Vagina (tissue), 2 donors: ENCODE data around the gene KDM3A. TPM values are rescaled to one million over a fixed set of nuclear protein-coding genes. Genes with fewer than 3 reads are reported as not detected.

Experiments used
- DNase-seq, 2 donors: peaks; one replicate each; pipeline ENCODE4 v3.0.0-alpha.2; 2017; ENCODE audit errors: extremely low spot score in 2 of 2
- H3K27ac ChIP-seq: fragments of 200-600 bp; sonication (generic); one replicate; pipeline ENCODE4 v1.5.1; 2019
- H3K27me3 ChIP-seq: fragments of 200-600 bp; sonication (generic); one replicate; pipeline ENCODE4 v1.5.1; 2019
- H3K36me3 ChIP-seq, 2 donors: fragments of 200-600 bp; sonication (generic); one replicate each; pipeline ENCODE4 v1.5.1; 2017 to 2019
- H3K4me1 ChIP-seq: fragments of 200-600 bp; sonication (generic); one replicate; pipeline ENCODE4 v1.5.1; 2019
- H3K4me3 ChIP-seq, 2 donors: fragments of 200-600 bp; sonication (generic); 1 replicate in 1 of 2; 2 replicates in 1 of 2; pipeline ENCODE4 v1.5.1; 2016 to 2019
- H3K9me3 ChIP-seq: fragments of 200-600 bp; sonication (generic); one replicate; pipeline ENCODE4 v1.5.1; 2019
- POLR2A ChIP-seq, 2 donors: fragments of 450-650 bp; IDR thresholded peaks; one replicate each; pipeline ENCODE4 v1.6.1; 2017; ENCODE audit warnings: antibody characterized with exemption in 2 of 2, mild to moderate bottlenecking in 2 of 2, moderate library complexity in 2 of 2
- POLR2AphosphoS5 ChIP-seq, 2 donors: sonication (generic); formaldehyde crosslinking; IDR thresholded peaks; one replicate each; pipeline ENCODE4 v1.9.0; 2017; ENCODE audit warnings: antibody characterized with exemption in 2 of 2, mild to moderate bottlenecking in 2 of 2, low read depth in 1 of 2; ENCODE audit not compliant: insufficient read depth in 1 of 2
- intact Hi-C: fragments of 100-400 bp; cut with DNase I; formaldehyde crosslinking; loops from one replicate; pipeline ENCODE4 v1.15.1; 2023
- total RNA-seq: library from RNA; depleted of rRNA; stranded (reverse); fragments of >200 nt; gene quantifications from one replicate; pipeline ENCODE4 v1.2.3, GENCODE V29; 2016
- TF ChIP-seq, protein P1 (sequence below), 3 experiments: fragments of 450-650 bp in 2 of 3; fragments of 200-600 bp in 1 of 3; sonication (generic) in 1 of 3; IDR thresholded peaks; one replicate each; pipeline ENCODE4 v1.5.1; 2017 to 2019; ENCODE audit warnings: antibody characterized with exemption in 3 of 3, mild to moderate bottlenecking in 2 of 3, moderate library complexity in 2 of 3

KDM3A gene
- total RNA-seq, 1 donor from 2014 or later, result 38.3 TPM

DNA sequence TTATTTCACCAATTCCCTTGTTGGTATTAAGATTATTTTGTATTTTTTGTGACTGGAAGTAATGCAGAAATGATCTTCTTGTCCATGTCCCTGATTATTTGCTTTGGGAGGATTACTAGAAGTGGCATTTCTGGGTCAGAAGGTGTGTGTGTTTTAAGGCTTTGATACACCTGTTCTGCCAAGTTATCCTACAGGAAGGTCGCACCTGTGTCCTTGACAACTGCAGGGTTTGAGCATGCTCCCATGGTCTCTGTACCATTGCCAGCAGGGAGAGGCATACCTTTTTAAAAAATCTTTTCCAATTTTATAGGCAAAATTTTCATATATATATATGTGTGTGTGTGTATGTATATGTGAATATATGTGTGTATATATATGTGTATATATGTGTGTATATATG lies 29.7 kb downstream of the KDM3A start:
- Histone ChIP-seq H3K27ac (no peak overlapping the region), H3K27me3 (no peaks in the 10 kb centered on the region), H3K4me3 (no peak overlapping the region), H3K9me3 (no peaks in the 10 kb centered on the region), H3K36me3 (peaks cover 0 to 77% of the 10 kb centered on the region in 2 donors), H3K4me1 (no peaks in the 10 kb centered on the region)
- intact Hi-C loops, result no loop called here
- TF ChIP-seq, protein P1, sequence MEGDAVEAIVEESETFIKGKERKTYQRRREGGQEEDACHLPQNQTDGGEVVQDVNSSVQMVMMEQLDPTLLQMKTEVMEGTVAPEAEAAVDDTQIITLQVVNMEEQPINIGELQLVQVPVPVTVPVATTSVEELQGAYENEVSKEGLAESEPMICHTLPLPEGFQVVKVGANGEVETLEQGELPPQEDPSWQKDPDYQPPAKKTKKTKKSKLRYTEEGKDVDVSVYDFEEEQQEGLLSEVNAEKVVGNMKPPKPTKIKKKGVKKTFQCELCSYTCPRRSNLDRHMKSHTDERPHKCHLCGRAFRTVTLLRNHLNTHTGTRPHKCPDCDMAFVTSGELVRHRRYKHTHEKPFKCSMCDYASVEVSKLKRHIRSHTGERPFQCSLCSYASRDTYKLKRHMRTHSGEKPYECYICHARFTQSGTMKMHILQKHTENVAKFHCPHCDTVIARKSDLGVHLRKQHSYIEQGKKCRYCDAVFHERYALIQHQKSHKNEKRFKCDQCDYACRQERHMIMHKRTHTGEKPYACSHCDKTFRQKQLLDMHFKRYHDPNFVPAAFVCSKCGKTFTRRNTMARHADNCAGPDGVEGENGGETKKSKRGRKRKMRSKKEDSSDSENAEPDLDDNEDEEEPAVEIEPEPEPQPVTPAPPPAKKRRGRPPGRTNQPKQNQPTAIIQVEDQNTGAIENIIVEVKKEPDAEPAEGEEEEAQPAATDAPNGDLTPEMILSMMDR (IDR thresholded peaks at IDR 0.05), result no peak
- DNase-seq, result no peak

DNA sequence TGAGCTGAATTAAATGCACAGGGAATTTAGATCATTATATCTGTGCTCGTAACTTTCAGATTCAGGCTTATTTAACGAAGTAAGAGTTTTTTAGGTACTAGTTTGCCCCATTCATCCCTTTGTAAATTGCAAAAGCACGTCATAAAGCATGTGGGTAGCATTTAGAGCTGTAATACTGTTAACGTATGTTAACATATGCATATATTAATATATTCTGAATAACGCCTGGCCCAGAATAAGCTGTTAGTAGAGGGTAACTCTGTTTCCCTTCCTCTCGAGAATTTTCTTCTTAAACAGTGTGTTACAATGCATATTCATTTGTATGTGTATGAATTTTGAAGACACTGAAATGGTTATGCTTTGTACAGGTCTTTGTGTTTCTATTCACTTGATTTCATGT lies 30.5 kb downstream of the KDM3A start:
- TF ChIP-seq POLR2A (IDR thresholded peaks at IDR 0.05) (no peak), POLR2AphosphoS5 (IDR thresholded peaks at IDR 0.05; ENCODE audit: insufficient read depth in 1 of 2, low read depth in 1 of 2) (no peak)
- TF ChIP-seq, protein P1 (IDR thresholded peaks at IDR 0.05), result no peak
- intact Hi-C loops, result no loop called here
- peaks cover 0 to 74% of the 10 kb centered on the region in 2 donors for H3K36me3 ChIP-seq

DNA sequence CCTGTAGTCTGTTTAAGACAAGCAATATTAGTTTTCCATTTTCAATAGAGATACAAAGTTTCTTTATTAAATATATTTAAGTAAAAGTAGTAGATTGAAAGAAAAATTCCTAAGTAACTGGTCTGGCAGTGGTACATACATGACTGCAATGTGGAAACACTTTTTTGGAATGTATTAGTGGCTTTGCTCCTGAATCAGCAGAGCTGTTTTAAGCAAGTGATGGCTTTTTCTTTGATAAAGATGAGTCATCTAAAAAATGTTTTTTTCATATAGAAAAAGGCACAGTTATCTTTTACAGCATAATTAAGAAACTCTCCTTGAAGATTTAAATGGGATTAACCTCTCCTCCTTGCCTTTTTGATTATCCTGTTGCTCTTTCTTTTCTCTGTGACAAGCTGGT lies 34.9 kb downstream of the KDM3A start:
- no peak for DNase-seq
- Histone ChIP-seq H3K27ac (no peak overlapping the region), H3K27me3 (no peaks in the 10 kb centered on the region), H3K36me3 (peaks cover 0 to 78% of the 10 kb centered on the region in 2 donors), H3K4me1 (no peaks in the 10 kb centered on the region), H3K4me3 (no peak overlapping the region), H3K9me3 (no peaks in the 10 kb centered on the region)
- TF ChIP-seq POLR2A (IDR thresholded peaks at IDR 0.05), result no peak
- TF ChIP-seq POLR2AphosphoS5 (IDR thresholded peaks at IDR 0.05; ENCODE audit: insufficient read depth in 1 of 2, low read depth in 1 of 2), result no peak
- TF ChIP-seq, protein P1 (IDR thresholded peaks at IDR 0.05), result no peak
- intact Hi-C loops, result no loop called here

More for the DNA sequence above, 30.5 kb downstream of the KDM3A start:
- Histone ChIP-seq H3K27ac (no peak overlapping the region), H3K4me1 (no peaks in the 10 kb centered on the region), H3K4me3 (no peak overlapping the region), H3K27me3 (no peaks in the 10 kb centered on the region), H3K9me3 (no peaks in the 10 kb centered on the region)
- DNase-seq, result no peak

DNA sequence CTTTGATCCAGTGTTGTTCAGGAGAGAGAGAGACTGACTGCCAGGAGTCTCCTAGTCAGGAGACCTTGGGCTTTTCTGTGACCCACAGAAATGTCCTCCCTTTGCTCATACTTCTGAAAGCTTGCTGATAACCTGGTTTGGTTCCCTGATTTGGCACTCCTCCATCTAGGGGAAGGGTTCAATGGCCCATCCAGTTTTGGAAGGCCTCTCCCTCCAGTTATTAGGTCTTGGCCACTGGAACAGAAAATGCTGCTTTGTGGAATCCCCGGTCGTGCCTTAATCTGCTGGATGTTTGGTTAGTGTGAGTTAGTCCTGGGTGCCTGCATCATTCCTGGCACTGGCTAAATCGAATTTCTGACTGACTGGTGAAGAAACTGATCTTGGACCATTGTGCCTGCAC lies 35.7 kb downstream of the KDM3A start:
- intact Hi-C loops, result no loop called here
- Histone ChIP-seq H3K27ac (no peak overlapping the region), H3K4me3 (no peak overlapping the region), H3K36me3 (peaks cover 0 to 81% of the 10 kb centered on the region in 2 donors), H3K4me1 (no peaks in the 10 kb centered on the region), H3K9me3 (no peaks in the 10 kb centered on the region), H3K27me3 (no peaks in the 10 kb centered on the region)
- DNase-seq, result no peak
- no peak for TF ChIP-seq POLR2A (IDR thresholded peaks at IDR 0.05)
- TF ChIP-seq, protein P1 (IDR thresholded peaks at IDR 0.05), result no peak
- TF ChIP-seq POLR2AphosphoS5 (IDR thresholded peaks at IDR 0.05; ENCODE audit: insufficient read depth in 1 of 2, low read depth in 1 of 2), result no peak

DNA sequence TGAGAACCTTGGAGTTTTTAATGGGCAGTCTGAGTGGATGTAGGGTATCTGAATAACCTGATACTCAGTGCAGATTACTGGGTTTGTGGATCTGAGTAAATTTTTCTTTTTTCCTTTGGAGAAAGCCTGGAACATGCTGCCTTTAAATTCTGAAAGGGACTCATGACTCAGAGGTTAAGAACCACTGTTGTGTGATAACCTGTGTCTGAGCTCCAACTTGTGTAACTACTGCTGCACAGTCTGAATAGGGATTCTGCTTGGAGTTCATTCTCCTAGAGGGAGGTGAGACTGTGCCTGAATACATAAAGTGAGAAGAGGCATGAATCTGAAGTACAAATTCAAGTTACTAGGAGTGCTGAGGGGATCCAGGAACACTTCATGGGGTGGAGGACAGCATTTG lies 36.2 kb downstream of the KDM3A start:
- Histone ChIP-seq H3K4me1 (no peaks in the 10 kb centered on the region), H3K36me3 (peaks cover 0 to 83% of the 10 kb centered on the region in 2 donors), H3K9me3 (no peaks in the 10 kb centered on the region), H3K27ac (no peak overlapping the region), H3K4me3 (no peak overlapping the region), H3K27me3 (no peaks in the 10 kb centered on the region)
- DNase-seq, result no peak
- TF ChIP-seq, protein P1 (IDR thresholded peaks at IDR 0.05), result no peak
- TF ChIP-seq POLR2A (IDR thresholded peaks at IDR 0.05) (no peak), POLR2AphosphoS5 (IDR thresholded peaks at IDR 0.05; ENCODE audit: insufficient read depth in 1 of 2, low read depth in 1 of 2) (no peak)
- intact Hi-C loops, result no loop called here
